ENCODE measurements around the gene PLA2G1B.

Gene PLA2G1B

GRCh38 chr12:120323772-120324171, 3.8 kb downstream of the PLA2G1B start:
- DNase-seq: no peak

GRCh38 chr12:120321382-120322202, 6.0 kb downstream of the PLA2G1B start:
- no peak for DNase-seq

GRCh38 chr12:120317224-120318105, 10.1 kb downstream of the PLA2G1B start:
- DNase-seq: peak; percentile 90 to 99

GRCh38 chr12:120316798-120317223, 10.8 kb downstream of the PLA2G1B start:
- DNase-seq: no peak

- DNase-seq: no peak
These were observed 13.4 kb downstream of the PLA2G1B start for GRCh38 chr12:120314220-120314619.

GRCh38 chr12:120301962-120302815, 25.4 kb downstream of the PLA2G1B start, which contains the start of gene SIRT4:
TSS of gene SIRT4 (plus strand) at chr12:120302321. CDS start at chr12:120303562, 1,241 bp downstream.
- peak; percentile 53 to 89 for DNase-seq

- DNase-seq: peak; percentile 42 to 78
These were observed 34.7 kb downstream of the PLA2G1B start, which contains the start of gene RNU4-1 for GRCh38 chr12:120292661-120293531. TSS of gene RNU4-1 (minus strand) at chr12:120293237.

GRCh38 chr12:120292411-120292660, 35.2 kb downstream of the PLA2G1B start:
- no peak for DNase-seq

- peak in 1 of 2 donors; percentile 13 for DNase-seq
These were observed 36.8 kb downstream of the PLA2G1B start for GRCh38 chr12:120290609-120291305.

- no peak for DNase-seq
These were observed 40.1 kb downstream of the PLA2G1B start for GRCh38 chr12:120287491-120287890.

GRCh38 chr12:120286768-120287490, 40.6 kb downstream of the PLA2G1B start:
- no peak for DNase-seq

- DNase-seq: no peak
These were observed 43.2 kb downstream of the PLA2G1B start for GRCh38 chr12:120284381-120284780.

GRCh38 chr12:120283318-120283717, 44.3 kb downstream of the PLA2G1B start:
- DNase-seq: no peak

GRCh38 chr12:120278137-120279069, 49.2 kb downstream of the PLA2G1B start:
- DNase-seq: no peak

GRCh38 chr12:120276734-120277133, 50.8 kb downstream of the PLA2G1B start:
- DNase-seq: no peak
